Gastrocnemius medialis (tissue), 4 donors: ENCODE measurements around the gene IL17RE. TPM values are rescaled to one million over a fixed set of nuclear protein-coding genes. Genes with fewer than 3 reads are reported as not detected.
A peak's percentile ranks its signal among the peaks of the same experiment; 100 is the strongest.

Source experiments
- ATAC-seq, 2 donors: fragments of 150-250 bp; one replicate each; pipeline ENCODE4 v1.9.1; 2016
- DNase-seq, 2 donors: peaks; one replicate each; pipeline ENCODE4 v3.0.0-alpha.2; 2019
- H3K27ac ChIP-seq, 4 donors: fragments of 200-600 bp; sonication (generic); 1 replicate in 1 of 4; 2 replicates in 3 of 4; pipeline ENCODE4 v1.5.1; 2016 to 2018; ENCODE audit warnings: mild to moderate bottlenecking in 2 of 4, moderate library complexity in 1 of 4
- H3K27me3 ChIP-seq, 3 donors: fragments of 200-600 bp; sonication (generic) in 2 of 3; 1 replicate in 1 of 3; 2 replicates in 2 of 3; pipeline versions ENCODE4 v1.5.1 to v1.6.0; 2016 to 2019; ENCODE audit warnings: mild to moderate bottlenecking in 1 of 3, moderate library complexity in 1 of 3
- H3K36me3 ChIP-seq, 2 donors: fragments of 200-600 bp; sonication (generic) in 1 of 2; one replicate each; pipeline ENCODE4 v1.5.1; 2017 to 2018
- H3K4me1 ChIP-seq, 2 donors: fragments of 200-600 bp; sonication (generic) in 1 of 2; one replicate each; pipeline ENCODE4 v1.5.1; 2016 to 2017; ENCODE audit warnings: mild to moderate bottlenecking in 2 of 2
- H3K4me3 ChIP-seq, 4 donors: fragments of 200-600 bp; sonication (generic) in 3 of 4; 1 replicate in 1 of 4; 2 replicates in 3 of 4; pipeline ENCODE4 v1.5.1; 2016 to 2019; ENCODE audit warnings: mild to moderate bottlenecking in 2 of 4
- H3K9me3 ChIP-seq, 3 donors: fragments of 200-600 bp; sonication (generic) in 2 of 3; 1 replicate in 1 of 3; 2 replicates in 2 of 3; pipeline ENCODE4 v1.5.1; 2016 to 2019
- POLR2A ChIP-seq, 2 donors: fragments of 450-650 bp; IDR thresholded peaks; one replicate each; pipeline ENCODE4 v1.6.1; 2017; ENCODE audit warnings: antibody characterized with exemption in 2 of 2, mild to moderate bottlenecking in 2 of 2, moderate library complexity in 2 of 2
- in situ Hi-C, 4 donors: fragments of 200-750 bp; cut with MboI; loops; one replicate each; pipeline versions ENCODE4 v1.15.0 to v1.8.0; 2017; ENCODE audit warnings: low sequenced_read_pairs in 4 of 4
- intact Hi-C: fragments of 100-400 bp; cut with DNase I; formaldehyde crosslinking; loops from one replicate; pipeline ENCODE4 v1.15.1; 2023; ENCODE audit warnings: low total_unique reads
- total RNA-seq, 4 donors: library from RNA; depleted of rRNA; stranded (reverse); fragments of >200 nt; gene quantifications; one replicate each; pipeline versions ENCODE4 v1.1.0 to v1.2.3, GENCODE V29; 2016
- TF ChIP-seq, protein P1 (sequence below), 5 experiments: fragments of 450-650 bp in 3 of 5; fragments of 200-600 bp in 2 of 5; sonication (generic) in 2 of 5; IDR thresholded peaks in 4 of 5; conservative IDR thresholded peaks in 1 of 5; 1 replicate in 4 of 5; 2 replicates in 1 of 5; pipeline ENCODE4 v1.5.1; 2016 to 2019; ENCODE audit warnings: antibody characterized with exemption in 5 of 5, mild to moderate bottlenecking in 3 of 5, moderate library complexity in 3 of 5

The IL17RE gene
- total RNA-seq, 4 donors from 2014 or later: 0.20 to 1.5 (median 0.64) TPM; not detected in 1

DNA sequence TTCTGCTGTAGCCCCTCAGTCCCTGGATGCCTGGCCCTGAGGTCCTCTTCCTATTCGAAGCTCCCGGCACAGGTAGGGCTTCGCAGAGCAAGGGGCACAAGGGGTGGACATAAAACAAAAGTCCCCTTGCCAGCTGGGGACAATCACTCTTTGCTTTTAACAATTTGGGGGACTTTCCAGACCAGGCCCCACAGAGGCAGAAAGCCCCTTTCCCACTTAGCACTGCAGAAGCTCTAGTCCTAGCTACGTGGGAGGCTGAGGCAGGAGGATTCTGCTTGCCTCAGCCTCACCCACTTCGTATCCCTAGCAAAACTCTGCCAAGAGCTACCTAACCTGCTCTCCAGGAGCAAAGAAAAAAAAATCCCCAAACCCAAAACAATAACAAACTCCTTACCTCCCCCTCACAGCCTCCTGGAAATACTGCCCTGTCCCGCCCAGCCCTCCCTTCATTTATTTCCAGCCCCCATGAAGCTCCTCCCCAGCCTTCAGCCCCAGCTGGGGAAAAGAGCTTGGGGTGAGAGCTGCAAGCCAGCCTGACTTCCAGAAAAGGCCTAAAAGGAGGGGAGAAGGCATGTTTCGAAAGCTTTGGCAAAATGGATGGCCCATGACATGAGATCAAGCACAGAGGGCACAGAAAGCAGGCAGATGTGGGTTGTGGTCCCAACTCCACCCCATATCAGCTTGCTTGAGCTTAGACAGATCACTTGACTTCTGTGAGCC lies 22.7 kb upstream of the IL17RE start, which contains the start of gene CIDEC:
Gene CIDEC (minus strand): TSS at position 424 of the 720 bp plus-strand sequence. CDS start 1,767 bp downstream, outside the sequence.
- H3K9me3 ChIP-seq: no peaks in the 10 kb centered on the region
- ATAC-seq (no peak), DNase-seq (no peak)
- no peak within 1 kb of the TSS for H3K4me3 ChIP-seq
- H3K36me3 ChIP-seq: no peaks in the 10 kb centered on the region
- intact Hi-C loops (no loop called here), in situ Hi-C loops (no loop called here)
- peaks cover 5 to 7% of the 10 kb centered on the region in 2 donors for H3K4me1 ChIP-seq
- no peaks in the 10 kb centered on the region for H3K27me3 ChIP-seq
- H3K27ac ChIP-seq: no peak within 1 kb of the TSS
- no peak for TF ChIP-seq POLR2A (IDR thresholded peaks at IDR 0.05)
- TF ChIP-seq, protein P1, sequence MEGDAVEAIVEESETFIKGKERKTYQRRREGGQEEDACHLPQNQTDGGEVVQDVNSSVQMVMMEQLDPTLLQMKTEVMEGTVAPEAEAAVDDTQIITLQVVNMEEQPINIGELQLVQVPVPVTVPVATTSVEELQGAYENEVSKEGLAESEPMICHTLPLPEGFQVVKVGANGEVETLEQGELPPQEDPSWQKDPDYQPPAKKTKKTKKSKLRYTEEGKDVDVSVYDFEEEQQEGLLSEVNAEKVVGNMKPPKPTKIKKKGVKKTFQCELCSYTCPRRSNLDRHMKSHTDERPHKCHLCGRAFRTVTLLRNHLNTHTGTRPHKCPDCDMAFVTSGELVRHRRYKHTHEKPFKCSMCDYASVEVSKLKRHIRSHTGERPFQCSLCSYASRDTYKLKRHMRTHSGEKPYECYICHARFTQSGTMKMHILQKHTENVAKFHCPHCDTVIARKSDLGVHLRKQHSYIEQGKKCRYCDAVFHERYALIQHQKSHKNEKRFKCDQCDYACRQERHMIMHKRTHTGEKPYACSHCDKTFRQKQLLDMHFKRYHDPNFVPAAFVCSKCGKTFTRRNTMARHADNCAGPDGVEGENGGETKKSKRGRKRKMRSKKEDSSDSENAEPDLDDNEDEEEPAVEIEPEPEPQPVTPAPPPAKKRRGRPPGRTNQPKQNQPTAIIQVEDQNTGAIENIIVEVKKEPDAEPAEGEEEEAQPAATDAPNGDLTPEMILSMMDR (IDR thresholded peaks at IDR 0.05 in 4 of 5, conservative IDR thresholded peaks at IDR 0.05 in 1 of 5): no peak

DNA sequence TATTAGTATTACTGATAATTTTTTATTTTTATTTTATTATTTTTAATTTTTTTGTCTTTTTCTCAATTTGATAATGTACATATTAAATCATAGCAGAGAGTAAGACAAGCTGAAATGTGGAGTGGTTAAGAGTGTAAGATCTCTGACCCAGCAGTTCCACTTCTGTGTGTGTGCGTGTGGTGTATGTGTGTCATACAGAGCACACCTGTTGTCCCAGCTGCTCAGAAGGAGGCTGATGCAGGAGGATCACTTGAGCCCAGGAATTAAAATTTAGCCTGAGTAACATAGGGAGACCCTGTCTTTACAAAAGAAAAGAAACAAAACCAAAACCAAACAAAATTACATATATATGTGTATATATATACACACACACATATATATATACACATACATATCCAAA lies 21.2 kb upstream of the IL17RE start:
- TF ChIP-seq, protein P1 (IDR thresholded peaks at IDR 0.05 in 4 of 5, conservative IDR thresholded peaks at IDR 0.05 in 1 of 5): no peak
- TF ChIP-seq POLR2A (IDR thresholded peaks at IDR 0.05): no peak
- in situ Hi-C loops: no loop called here
- no peaks in the 10 kb centered on the region for H3K4me1 ChIP-seq
- H3K27ac ChIP-seq: no peak overlapping the region
- no peaks in the 10 kb centered on the region for H3K36me3 ChIP-seq
- H3K4me3 ChIP-seq: no peak overlapping the region
- intact Hi-C loops: no loop called here
- DNase-seq (no peak), ATAC-seq (no peak)
- H3K27me3 ChIP-seq: no peaks in the 10 kb centered on the region
- no peaks in the 10 kb centered on the region for H3K9me3 ChIP-seq

DNA sequence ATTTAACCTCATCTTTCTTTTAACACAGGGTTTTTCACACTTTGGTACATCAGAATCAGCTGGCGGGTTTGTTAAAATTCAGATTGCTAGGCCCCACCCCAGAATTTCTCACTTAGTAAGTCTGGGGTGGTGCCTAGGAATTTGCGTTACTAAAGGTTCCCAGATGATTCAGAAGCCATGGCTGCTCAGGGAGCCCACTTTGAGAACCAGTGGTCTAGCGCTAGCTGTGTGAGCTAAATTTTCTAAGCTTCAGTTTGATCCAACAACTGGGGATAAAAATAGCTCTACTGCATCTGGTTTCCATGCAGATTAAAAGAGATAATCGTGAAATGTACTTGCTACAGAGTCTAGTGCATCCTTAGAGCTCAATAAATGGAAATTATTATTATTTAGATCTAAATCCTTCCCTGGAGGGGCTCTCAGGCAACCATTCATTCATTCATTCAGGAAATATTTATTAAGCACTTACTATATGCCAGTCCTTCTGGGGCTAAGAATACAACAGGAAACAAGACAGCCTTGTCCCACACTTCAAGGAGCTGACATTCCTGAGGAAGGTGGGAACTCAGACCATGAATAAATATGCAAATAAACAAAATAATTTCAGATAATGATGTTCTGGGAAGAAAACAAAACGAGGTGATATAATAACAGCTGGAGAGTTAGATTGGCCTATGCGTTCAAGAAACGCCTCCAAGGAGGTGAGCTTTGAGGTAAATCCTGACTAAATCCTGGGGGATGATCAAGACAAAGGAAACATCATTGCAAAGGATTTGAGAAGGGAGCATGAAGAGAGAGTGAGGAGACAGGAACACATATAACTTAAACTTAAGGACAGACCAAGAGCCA lies 18.7 kb upstream of the IL17RE start:
- TF ChIP-seq POLR2A (IDR thresholded peaks at IDR 0.05): no peak
- TF ChIP-seq, protein P1 (IDR thresholded peaks at IDR 0.05 in 4 of 5, conservative IDR thresholded peaks at IDR 0.05 in 1 of 5): no peak
- ATAC-seq (no peak), DNase-seq (no peak)
- peak overlapping the region in 2 of 4 donors; percentile 41 to 57 for H3K27ac ChIP-seq
- no peaks in the 10 kb centered on the region for H3K9me3 ChIP-seq
- H3K4me3 ChIP-seq: no peak overlapping the region
- H3K36me3 ChIP-seq: no peaks in the 10 kb centered on the region
- no peaks in the 10 kb centered on the region for H3K27me3 ChIP-seq
- in situ Hi-C loops: no loop called here
- H3K4me1 ChIP-seq: no peaks in the 10 kb centered on the region
- intact Hi-C loops: no loop called here

DNA sequence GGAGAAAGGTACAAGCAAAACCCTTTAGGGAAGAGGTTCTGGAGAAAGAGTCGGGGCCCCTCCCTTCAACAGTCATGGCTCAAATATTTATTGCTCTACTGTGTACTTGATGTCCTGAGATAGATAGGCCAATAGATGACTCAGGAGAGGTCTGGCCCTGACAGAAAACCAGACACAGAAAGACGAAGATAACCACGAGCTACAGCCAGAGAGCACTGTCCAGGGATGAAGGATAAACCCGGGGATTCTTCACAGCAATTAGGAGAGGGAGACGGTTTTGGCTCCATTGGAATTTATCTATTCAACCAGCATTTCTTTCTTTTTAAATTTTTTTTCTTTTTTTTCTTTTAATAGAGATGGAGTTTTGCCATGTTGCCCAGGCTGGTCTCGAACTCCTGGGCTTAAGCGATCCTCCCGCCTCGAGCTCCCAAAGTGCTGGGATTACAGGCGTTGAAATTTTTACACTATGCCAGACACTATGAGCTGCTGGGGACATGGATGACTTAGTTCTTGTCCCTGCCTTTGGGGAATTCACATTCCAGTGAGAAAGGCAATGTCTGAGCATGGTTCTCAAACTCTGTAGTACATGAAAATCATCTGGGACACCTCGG lies 18.0 kb upstream of the IL17RE start:
- TF ChIP-seq, protein P1 (IDR thresholded peaks at IDR 0.05 in 4 of 5, conservative IDR thresholded peaks at IDR 0.05 in 1 of 5): no peak
- Histone ChIP-seq H3K9me3 (no peaks in the 10 kb centered on the region), H3K36me3 (no peaks in the 10 kb centered on the region), H3K4me1 (no peaks in the 10 kb centered on the region), H3K4me3 (no peak overlapping the region), H3K27ac (peak overlapping the region in 2 of 4 donors; percentile 41 to 57), H3K27me3 (no peaks in the 10 kb centered on the region)
- in situ Hi-C loops: no loop called here
- peak; percentile 77 to 95 for ATAC-seq
- intact Hi-C loops: no loop called here
- DNase-seq: peak; percentile 19 to 39
